A204.1 (cell line): ENCODE measurements around the gene MAST2.
"Not testable (repeated sequence)": the region's sequence is repeated elsewhere in the genome, so short reads cannot be mapped to it uniquely, and the experiment has no call there.

ENCODE experiments used
- FAIRE-seq: peaks from 2 replicates; lab custom pipeline; 2012; peaks lifted over from hg19 to GRCh38; lab: Jason Lieb, UNC

The MAST2 gene

DNA sequence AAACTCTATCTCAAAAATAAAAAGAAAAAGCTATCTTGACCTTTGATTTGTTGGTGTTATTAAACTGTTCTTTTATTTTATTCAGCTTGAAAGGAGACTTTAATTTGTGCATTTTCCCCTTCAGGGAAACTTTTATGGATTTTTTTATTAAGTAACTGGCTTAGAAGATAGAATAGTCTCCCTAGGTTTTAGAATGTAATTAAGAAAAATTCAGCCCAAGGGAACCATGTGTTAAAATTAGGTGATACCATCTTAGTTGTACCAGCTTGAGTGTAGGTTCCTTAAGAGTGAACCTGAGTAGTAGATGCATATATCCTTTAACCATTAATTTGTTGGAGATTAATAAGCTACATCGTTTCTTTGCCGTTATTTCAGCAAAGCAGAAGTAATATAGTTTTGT lies 11.4 kb downstream of the MAST2 start:
- FAIRE-seq = no peak

DNA sequence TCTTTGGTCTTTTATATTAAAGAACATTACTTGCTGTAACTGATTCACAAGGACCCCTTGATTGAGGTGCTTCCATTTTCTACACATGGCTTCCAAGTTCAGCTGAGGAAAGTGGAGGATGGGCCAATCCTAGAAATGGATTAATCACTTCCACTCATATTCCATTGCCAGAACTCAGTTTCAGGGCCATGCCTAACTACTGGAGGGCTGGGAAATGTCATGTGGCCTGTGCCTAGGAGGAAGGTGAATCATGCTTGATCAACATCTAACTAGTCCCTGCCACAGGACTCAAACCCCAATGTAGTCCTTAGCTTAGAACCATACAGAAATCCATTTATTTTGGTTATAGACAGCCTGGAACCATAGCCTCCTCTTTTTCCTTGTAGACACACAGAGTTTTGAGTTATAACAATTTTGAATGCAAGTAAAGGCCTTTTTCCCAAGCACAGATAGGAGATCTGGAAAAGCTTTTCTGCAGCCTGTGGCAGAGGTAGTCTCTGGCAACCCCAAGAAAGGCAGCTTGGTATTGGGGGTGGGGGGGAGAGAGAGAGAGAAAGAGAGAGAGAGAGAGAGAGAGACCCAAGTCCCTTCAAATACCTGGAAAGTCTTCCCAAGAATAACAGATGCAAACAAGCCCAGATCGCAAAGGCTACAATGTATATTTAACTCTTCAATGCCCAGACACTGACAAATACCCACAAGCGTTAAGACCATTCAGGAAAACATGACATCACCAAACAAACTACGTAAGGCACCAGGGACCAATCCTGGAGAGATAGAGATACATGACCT lies 12.5 kb downstream of the MAST2 start:
- no peak for FAIRE-seq

DNA sequence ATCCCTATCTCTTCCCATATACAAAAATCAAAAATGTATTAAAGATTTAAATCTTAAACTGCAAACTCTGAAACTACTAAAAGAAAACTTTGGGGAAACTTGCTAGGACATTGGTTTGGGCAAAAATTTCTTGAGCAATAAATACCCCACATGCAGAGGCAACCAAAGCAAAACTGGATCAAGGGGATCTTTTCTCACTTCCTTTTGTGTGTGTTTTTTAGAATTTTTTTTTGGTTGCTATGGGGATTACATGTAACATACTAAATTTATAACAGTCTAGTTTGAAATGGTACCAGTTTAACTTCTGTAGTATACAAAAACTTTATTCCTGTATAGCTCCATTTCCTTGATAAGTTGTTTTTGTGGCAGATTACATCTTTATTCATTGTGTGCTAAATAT lies 16.8 kb downstream of the MAST2 start:
- FAIRE-seq = no peak

DNA sequence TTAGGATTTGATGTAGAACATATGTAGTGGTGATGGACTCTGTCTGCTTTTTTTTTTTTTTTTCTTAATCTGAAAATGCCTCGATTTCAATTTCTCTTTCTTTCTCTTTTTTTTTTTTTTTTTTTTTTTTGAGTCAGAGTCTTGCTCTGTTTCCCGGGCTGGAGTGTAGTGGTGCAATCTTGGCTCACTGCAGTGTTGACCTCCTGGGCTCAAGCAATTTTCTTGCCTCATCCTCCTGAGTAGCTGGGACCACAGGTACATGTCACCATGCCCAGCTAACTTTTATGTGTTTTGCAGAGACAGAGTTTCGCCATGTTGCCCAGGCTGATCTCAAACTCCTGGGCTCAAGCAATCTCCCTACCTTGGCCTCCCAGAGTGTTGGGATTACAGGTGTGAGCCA lies 17.4 kb downstream of the MAST2 start:
- no peak for FAIRE-seq

DNA sequence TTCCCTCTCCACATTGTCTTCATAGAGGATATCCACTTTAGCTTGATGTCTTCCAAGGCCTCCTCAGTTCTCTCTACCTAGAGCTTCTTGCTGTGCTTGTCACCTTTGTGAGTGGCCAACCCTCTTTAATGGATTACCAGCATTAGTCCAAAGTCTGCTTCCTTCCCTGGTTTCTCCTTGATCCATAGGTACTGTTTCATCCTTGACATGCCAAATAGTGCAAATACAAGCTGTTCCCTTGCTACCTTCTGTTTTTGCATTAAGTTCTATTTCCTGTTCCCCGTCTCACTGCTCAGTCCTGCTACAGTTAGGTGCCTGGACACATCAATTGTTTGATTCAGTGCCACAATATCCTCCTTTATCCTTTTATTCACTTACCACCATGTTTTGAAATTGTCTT lies 19.2 kb downstream of the MAST2 start:
- no peak for FAIRE-seq

DNA sequence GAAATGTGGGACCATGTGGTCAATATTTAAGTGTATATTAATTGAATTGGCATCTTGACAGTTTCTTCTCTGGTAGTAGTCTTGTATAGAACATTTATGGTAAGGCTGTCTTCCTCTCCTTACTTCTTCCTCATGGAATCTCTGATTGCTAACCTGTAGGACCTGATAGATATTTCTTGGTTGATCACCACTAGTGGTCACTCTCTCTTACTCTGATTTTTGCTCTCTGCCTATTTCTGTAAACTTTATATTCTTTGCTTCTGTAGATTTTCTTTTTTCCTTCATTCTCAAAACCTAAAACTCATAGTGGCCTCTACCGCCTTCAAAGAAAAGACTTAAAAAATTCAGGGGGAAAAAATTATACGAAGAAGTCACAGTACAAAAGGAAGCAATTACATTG lies 21.2 kb downstream of the MAST2 start:
- FAIRE-seq = peak; percentile 27

DNA sequence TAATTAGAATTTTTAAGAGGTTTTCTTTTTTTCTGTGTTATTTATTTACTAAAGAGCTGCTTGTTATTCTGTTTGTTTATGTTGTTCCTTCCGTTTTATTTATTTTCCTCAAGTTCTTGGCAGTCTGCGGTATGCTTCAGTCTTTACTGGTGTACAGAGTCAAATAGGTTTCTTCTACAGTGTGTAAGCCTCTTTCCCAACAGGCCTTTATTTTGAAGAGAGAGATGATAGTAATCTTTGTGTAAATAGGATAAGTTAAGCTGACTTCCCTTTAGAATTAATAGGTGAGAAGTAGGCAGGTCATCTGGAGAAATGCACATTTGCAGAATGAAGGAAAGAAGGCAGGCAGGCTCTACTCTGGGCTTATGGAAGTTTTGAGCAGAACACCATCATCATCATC lies 23.8 kb downstream of the MAST2 start:
- FAIRE-seq = no peak

DNA sequence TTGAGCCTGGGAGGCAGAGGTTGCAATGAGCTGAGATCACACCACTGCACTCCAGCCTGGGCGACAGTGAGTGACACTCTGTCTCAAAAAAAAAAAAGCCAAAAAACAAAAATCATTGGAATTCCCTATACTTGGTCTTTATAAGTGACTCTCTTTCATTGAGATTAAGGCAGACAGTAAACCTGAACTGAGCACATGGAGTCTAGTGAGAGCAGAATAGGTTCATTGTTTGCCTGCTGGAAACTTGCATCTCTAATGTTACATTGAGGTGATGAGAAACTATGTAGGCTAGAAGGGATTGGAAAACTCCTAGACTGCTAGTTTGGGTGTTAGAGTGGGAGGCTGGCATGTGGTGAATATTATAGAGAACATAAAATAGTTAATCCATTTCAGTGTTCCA lies 25.4 kb downstream of the MAST2 start:
- no peak for FAIRE-seq

DNA sequence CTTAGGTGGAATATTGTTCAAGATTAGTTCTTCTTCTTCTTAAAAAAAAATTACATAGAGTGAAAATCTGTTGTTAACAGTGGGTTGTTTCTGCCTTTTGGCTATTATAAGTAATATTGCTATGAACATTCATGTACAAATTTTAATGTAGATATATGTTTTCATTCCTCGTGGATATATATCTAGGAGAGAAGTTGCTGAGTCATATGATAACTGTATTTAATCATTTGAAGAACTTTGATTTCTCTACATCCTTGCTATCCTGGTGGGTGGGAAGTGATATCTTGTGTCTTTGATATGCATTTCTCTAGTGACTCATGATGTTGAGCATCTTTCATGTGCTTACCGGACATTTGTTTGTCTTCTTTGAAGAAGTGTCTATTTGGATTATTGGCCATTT lies 29.9 kb downstream of the MAST2 start:
- FAIRE-seq = no peak

DNA sequence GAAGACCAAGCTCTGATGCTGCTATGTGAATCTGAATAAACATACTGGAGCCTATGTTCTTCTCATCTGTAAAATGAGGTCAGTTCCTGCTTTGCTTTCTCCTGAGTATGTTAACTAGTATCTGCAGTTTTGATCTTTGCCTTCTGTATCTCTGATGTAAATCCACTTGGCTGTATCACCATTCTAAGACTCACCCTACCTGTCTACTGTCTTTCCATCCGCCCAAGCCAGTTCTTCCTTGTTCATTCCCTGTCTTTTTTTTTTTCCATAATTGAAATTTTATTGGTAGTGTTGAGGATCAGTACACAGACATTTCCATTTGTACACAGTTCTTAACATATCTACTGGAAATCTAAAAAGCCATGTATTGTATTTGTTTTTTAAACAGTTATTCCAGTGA lies 31.3 kb downstream of the MAST2 start:
- no peak for FAIRE-seq

DNA sequence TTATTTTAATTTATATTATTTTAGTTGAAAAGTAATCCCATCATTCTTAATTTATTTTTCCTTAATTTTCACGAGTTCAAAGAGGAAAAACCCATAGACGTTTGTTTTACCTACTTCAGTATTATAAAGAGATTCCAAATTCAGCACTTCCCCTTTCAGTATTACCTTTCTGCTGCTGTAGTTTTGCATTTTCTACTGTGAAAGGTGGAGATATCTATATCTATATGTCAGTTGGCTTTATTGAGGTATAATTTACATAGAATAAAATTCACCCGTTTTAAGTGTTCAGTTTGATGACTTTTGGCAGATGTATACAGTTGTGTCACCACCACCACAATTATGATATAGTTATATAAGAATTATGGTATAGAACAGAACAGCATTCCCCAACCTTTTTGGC lies 33.0 kb downstream of the MAST2 start:
- FAIRE-seq = no peak

DNA sequence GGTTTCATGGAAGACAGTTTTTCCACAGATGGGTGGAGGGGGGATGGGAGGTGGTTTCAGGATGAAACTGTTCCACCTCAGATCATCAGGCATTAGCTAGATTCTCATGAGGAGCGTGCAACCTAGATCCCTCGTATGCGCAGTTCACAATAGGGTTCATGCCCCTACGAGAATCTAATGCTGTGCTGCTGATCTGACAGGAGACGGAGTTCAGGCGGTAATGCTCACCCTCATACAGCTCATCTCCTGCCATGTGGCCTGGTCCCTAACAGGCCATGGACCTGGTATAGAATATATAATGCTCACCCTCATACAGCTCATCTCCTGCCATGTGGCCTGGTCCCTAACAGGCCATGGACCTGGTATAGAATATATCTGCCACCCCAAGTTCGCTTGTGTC lies 33.4 kb downstream of the MAST2 start:
- FAIRE-seq = not testable (repeated sequence)

DNA sequence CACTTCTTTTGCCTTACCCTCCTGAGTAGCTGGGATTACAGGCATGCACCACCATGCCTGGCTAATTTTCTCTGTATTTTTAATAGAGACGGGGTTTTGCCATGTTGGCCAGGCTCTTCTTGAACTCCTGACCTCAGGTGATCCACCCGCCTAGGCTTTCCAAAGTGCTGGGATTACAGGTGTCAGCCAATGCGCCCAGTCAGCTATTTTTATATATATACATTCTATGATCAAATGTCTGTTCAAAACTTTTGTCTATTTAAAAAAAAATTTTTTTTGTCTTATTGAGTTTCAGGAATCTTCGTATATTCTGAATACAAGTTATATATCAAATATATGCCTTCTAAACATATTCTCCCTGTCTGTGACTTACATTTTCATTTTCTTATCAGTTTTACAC lies 34.9 kb downstream of the MAST2 start:
- FAIRE-seq = peak; percentile 68

DNA sequence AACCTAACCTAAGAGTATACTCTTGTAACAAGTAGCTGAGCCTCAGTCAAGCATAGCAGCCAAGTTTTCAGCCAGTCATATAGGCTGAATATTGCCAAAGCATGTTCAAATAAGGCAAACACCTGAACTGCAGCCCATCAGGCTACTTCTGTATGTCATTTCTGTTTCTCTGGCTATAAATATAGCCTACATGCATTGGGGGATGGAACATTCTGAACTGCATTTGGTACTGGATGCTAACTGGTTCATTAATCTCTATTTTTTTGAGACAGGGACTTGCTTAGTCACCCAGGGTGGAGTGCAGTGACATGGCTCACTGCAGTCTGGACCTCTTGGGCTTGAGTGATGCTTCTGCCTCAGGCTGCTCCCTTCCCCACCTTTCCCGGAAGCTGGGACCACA lies 37.3 kb downstream of the MAST2 start:
- FAIRE-seq = no peak

DNA sequence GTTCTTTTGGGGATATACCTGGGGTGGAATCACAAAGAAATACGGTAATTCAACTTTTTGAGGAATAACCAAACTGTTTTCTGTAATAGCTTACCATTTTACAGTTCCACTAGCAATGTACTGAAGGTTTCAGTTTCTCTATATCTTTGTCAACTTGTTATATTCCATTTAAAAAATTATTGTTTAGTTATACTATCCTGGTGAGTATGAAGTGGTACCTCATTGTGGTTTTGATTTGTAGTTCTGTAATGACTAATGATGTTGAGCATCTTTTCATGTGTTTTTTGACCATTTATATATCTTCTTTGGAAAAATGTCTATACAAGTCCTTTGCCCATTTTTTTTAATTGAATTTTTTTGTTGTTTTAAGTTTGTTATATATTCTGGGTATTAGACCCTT lies 39.4 kb downstream of the MAST2 start:
- peak; percentile 77 for FAIRE-seq

DNA sequence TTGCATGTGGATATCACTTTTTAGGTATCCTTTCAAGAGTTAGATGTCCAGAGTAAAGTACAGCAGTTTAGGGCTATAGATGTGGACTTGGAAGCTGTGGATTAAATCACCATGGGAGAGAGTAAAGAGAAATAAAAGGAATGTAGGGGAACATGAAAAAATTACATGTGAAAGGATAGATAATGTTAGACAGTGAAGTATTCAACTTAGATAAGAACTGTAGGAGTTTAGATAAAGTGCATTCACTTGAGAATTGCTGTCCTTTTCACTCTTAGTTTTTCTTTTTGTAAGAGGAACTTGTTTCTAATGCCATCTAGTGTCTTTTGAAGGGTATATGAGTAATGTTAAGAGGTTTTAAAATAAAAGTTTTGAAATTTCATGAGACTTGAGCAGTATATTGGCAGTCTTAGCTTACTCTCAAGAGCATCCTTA lies 40.1 kb downstream of the MAST2 start:
- FAIRE-seq = peak; percentile 96

DNA sequence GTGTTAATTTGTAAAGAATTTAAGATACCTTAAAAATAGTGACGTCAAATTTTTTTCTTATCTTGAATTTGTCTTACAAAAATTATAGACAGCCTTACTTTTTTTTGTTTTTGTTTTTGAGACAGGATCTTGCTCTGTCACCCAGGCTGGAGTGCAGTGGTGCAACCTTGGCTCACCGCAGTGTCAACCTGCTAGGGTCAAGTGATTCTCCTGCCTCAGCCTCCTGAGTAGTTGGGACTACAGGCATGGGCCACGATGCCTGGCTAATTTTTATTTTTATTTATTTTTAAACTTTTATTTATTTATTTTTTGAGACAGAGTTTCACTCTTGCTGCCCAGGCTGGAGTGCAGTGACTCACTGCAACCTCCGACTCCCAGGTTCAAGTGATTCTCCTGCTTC lies 40.6 kb downstream of the MAST2 start:
- not testable (repeated sequence) for FAIRE-seq

DNA sequence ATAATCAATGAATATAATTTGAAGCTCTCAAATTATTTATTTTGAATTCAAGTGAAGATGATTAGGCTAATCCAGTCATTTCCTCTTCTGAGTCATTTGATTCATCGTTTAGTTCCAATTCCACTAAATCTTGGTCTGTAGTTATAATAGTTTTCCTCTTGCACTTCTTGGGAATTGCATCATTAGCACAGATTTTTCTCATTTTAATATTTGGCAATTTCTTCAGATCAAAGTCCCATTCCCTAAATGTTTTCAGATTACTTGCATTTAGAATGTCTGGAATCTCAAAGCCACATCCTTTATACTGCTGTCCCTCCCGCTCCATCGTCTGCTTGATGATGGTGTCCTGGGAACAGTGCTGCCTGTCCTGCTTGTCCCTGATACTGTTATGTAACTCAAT lies 43.5 kb downstream of the MAST2 start:
- no peak for FAIRE-seq

DNA sequence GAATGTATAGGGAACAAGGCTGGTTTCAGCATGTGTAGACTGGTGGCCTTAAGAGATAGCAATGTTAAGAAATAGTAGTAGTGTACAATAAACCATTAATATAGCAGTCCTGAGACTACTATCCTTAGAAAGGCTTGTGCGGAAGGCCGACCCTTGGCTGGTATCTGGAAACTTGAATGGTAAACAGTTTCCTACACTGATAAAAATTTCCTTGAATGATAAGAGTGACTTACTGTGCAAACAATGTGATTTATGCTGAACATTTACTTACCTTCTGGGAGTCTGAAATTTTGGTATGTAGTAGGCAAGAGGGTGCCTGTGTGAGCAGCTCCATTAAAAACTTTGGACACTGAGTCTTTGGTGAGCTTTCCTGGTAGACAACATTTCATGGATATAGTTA lies 44.7 kb downstream of the MAST2 start:
- no peak for FAIRE-seq

DNA sequence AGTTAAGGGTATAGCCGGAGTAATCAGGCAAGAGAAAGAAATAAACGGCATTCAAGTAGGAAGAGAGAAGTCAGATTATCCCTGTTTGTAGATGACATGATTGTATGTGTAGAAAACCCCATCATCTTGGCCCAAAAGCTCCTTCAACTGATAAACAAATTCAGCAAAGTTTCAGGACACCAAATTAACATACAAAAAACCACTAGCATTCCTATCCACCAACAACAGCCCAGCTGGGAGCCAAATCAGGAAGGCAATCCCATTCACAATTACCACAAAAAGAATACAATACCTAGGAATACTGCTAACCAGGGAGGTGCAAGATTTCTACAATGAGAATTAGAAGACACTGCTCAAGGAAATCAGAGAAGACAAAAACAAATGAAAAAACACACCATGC lies 45.3 kb downstream of the MAST2 start:
- no peak for FAIRE-seq

DNA sequence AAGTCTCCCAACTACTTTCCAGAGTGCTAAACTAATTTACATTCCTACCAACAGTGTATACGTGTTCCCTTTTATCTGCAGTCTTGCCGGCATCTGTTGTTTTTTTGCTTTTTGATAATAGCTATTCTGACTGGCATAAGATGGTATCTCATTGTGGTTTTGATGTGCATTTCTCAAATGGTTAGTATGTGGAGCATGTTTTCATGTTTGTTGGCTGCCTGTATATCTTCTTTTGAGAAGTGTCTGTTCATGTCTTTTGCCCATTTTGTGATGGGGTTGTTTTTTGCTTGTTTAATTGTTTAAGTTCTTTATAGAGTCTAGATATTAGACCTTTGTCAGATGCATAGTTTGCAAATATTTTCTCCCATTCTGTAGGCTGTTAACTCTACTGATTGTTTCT lies 46.6 kb downstream of the MAST2 start:
- FAIRE-seq = no peak

DNA sequence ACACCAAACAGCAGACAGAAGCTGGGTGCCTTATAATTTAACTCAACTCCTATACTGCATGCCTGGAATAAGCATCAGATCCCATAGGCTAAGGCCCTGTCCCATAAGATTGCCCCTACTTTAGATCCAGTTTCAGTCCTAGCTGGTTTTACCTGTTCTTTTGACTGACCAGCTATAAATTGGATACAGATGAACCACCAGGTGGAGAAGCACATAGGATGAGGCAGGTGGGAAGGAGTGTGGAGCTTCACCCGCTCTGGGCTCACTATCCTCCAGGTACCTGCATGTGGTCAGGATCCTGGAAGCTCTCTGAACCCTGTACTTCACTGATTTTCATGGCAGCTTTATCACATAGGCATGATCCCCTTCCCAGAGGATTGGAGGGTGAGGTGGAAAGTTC lies 51.3 kb downstream of the MAST2 start:
- FAIRE-seq = no peak

DNA sequence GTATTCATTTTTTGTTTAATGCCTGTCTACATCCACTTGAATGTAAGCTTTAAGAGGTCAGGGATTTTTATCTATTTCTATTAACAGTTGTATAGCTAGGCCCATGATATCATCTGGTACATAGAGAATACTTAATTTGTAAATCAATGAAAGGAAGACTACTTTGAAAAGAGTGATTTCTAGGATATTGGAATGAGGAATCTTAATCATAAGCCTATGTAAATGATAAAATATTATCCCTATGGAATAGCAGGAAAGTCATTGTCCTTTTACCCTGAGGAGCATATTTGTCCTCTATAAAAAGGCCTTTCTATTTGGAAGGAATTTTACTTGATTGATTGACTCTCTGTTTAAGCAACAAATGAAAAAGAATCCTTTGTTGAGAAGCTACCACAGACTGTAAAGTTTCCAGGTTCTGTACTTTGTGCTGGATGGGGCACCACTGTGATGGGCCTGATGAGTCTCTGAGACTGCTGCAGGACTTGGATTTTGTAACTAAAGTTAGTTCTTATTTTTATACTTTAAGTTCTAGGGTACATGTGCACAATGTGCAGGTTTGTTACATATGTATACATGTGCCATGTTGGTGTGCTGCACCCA lies 53.8 kb downstream of the MAST2 start:
- no peak for FAIRE-seq

DNA sequence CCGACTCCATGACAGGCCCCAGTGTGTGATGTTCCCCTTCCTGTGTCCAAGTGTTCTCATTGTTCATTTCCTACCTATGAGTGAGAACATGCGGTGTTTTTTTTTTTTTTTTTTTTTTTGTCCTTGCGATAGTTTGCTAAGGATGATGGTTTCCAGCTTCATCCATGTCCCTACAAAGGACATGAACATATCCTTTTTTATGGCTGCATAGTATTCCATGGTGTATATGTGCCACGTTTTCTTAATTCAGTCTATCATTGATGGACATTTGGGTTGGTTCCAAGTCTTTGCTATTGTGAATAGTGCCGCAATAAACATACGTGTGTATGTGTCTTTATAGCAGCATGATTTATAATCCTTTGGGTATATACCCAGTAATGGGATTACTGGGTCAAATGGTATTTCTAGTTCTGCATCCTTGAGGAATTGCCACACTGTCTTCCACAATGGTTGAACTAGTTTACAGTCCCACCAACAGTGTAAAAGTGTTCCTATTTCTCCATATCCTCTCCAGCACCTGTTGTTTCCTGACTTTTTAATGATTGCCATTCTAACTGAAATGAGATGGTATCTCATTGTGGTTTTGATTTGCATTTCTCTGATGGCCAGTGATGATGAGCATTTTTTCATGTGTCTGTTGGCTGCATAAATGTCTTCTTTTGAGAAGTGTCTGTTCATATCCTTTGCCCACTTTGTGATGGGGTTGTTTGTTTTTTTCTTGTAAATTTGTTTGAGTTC lies 54.5 kb downstream of the MAST2 start:
- not testable (repeated sequence) for FAIRE-seq
